GM19035 (cell line): Measurements from ENCODE around the gene TK1.

Experiments used
- ATAC-seq: cut with Tn5 transposase; IDR thresholded peaks from one replicate; pipeline ENCODE4 v1.9.1; 2021; ENCODE audit not compliant: unreplicated experiment

Gene TK1

GRCh38 chr17:78125138-78125913 is 61.5 kb downstream of the TK1 start:
- ATAC-seq = no peak

- ATAC-seq = no peak
These were observed 62.1 kb downstream of the TK1 start for GRCh38 chr17:78124836-78125137.
